HepG2 (cell line): Measurements from ENCODE around the gene TIMM17A.

Source experiments
- AHR ChIP-seq: IDR thresholded peaks from 2 replicates; pipeline ENCODE4 v1.6.1; 2018; ENCODE audit warnings: missing genetic modification reagents, missing compliant biosample characterization
- BRCA1 ChIP-seq: sonication (generic); formaldehyde crosslinking; IDR thresholded peaks from 2 replicates; pipeline ENCODE4 v1.4.0; 2020; ENCODE audit warnings: missing genetic modification reagents
- CBX5 ChIP-seq: sonication (generic); formaldehyde crosslinking; IDR thresholded peaks from 2 replicates; pipeline ENCODE4 v1.4.0; 2020; ENCODE audit warnings: missing genetic modification reagents, borderline replicate concordance
- CTCF ChIP-seq: sonication (generic); formaldehyde crosslinking; IDR thresholded peaks from 2 replicates; pipeline ENCODE4 v1.5.0; 2020; ENCODE audit warnings: mild to moderate bottlenecking, missing genetic modification reagents, moderate library complexity
- JUN ChIP-seq: sonication (generic); formaldehyde crosslinking; IDR thresholded peaks from 2 replicates; pipeline ENCODE4 v1.4.0; 2020; ENCODE audit warnings: mild to moderate bottlenecking, missing genetic modification reagents
- POLR2A ChIP-seq, 2 experiments: IDR thresholded peaks; 2 replicates each; pipeline ENCODE4 v1.6.1; 2011; ENCODE audit warnings: low read depth in 2 of 2, low read length in 2 of 2, mild to moderate bottlenecking in 1 of 2, moderate library complexity in 1 of 2; ENCODE audit not compliant: insufficient read depth in 1 of 2
- SP1 ChIP-seq, 2 experiments: fragments of 450-650 bp in 1 of 2; sonication (generic) in 1 of 2; formaldehyde crosslinking in 1 of 2; IDR thresholded peaks; 2 replicates each; pipeline versions ENCODE4 v1.4.0 to v1.6.1; 2016 to 2020; ENCODE audit warnings: missing genetic modification reagents in 1 of 2
- SP4 ChIP-seq: sonication (generic); formaldehyde crosslinking; IDR thresholded peaks from 2 replicates; pipeline ENCODE4 v1.8.1; 2023; ENCODE audit warnings: mild to moderate bottlenecking, missing genetic modification reagents
- SRF ChIP-seq: IDR thresholded peaks from 2 replicates; pipeline ENCODE4 v1.6.1; 2011; ENCODE audit warnings: mild to moderate bottlenecking, low read depth, low read length, moderate library complexity
- TEAD2 ChIP-seq: sonication (generic); formaldehyde crosslinking; IDR thresholded peaks from 2 replicates; pipeline ENCODE4 v1.9.0; 2021; ENCODE audit warnings: missing genetic modification reagents
- ZNF703 ChIP-seq: sonication (generic); formaldehyde crosslinking; IDR thresholded peaks from 2 replicates; pipeline ENCODE4 v1.5.1; 2020; ENCODE audit warnings: missing genetic modification reagents, mild to moderate bottlenecking, moderate library complexity, borderline replicate concordance
- TF ChIP-seq, protein P1 (sequence below), 2 experiments: IDR thresholded peaks; 2 replicates each; pipeline ENCODE4 v1.6.1; 2011 to 2012; ENCODE audit warnings: low read length in 2 of 2, borderline replicate concordance in 1 of 2, low read depth in 1 of 2, mild to moderate bottlenecking in 1 of 2, moderate library complexity in 1 of 2
- TF ChIP-seq, protein P2 (sequence below), 2 experiments: sonication (generic) in 1 of 2; formaldehyde crosslinking in 1 of 2; IDR thresholded peaks; 2 replicates each; pipeline versions ENCODE4 v1.5.1 to v1.6.1; 2011 to 2020; ENCODE audit warnings: borderline replicate concordance in 1 of 2, low read depth in 1 of 2, low read length in 1 of 2, mild to moderate bottlenecking in 1 of 2, missing genetic modification reagents in 1 of 2, moderate library complexity in 1 of 2

DNA sequence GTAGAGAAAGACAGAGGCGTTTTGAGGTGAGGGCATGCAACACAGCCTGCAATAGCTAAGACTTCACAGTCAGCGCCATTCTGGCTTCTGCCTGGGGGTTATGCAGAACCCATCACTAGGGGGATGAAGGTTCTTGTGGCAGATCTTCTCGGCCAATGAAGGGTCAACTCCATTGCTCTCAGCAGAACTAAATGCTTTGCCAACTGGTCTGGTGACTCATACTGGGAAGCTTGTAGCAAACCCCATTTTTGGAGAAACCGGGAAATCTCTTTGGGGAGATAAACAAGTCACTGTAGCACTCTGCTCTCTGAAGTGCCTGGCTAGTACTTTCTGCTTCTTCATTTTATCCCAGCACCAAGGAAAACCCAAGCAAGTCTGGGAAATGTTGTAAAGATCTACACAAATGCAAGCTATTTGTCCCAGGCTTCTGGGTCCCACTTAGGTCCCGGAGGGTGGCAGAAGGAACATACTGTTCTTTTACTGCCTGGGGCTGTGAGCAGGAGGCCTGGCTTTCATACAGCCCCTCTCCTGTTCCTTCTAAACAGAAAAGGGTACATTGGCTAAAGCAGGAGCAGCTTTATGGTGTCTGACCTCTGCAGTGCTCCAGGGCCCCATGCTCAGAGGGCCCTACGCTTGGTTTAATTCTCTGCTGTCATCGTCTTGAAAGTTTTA is 37.8 kb upstream of the TIMM17A start:
- no peak for TF ChIP-seq SRF
- no peak for TF ChIP-seq CBX5 (CRISPR knock-in tag)
- TF ChIP-seq SP1 (IDR thresholded peaks at IDR 0.05): no peak
- TF ChIP-seq SP1 (CRISPR knock-in tag; IDR thresholded peaks at IDR 0.05): no peak
- TF ChIP-seq POLR2A (IDR thresholded peaks at IDR 0.05; ENCODE audit: insufficient read depth in 1 of 2, low read depth in 2 of 2, low read length in 2 of 2): no peak
- TF ChIP-seq, protein P1, sequence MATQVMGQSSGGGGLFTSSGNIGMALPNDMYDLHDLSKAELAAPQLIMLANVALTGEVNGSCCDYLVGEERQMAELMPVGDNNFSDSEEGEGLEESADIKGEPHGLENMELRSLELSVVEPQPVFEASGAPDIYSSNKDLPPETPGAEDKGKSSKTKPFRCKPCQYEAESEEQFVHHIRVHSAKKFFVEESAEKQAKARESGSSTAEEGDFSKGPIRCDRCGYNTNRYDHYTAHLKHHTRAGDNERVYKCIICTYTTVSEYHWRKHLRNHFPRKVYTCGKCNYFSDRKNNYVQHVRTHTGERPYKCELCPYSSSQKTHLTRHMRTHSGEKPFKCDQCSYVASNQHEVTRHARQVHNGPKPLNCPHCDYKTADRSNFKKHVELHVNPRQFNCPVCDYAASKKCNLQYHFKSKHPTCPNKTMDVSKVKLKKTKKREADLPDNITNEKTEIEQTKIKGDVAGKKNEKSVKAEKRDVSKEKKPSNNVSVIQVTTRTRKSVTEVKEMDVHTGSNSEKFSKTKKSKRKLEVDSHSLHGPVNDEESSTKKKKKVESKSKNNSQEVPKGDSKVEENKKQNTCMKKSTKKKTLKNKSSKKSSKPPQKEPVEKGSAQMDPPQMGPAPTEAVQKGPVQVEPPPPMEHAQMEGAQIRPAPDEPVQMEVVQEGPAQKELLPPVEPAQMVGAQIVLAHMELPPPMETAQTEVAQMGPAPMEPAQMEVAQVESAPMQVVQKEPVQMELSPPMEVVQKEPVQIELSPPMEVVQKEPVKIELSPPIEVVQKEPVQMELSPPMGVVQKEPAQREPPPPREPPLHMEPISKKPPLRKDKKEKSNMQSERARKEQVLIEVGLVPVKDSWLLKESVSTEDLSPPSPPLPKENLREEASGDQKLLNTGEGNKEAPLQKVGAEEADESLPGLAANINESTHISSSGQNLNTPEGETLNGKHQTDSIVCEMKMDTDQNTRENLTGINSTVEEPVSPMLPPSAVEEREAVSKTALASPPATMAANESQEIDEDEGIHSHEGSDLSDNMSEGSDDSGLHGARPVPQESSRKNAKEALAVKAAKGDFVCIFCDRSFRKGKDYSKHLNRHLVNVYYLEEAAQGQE (IDR thresholded peaks at IDR 0.05; ENCODE audit: borderline replicate concordance in 1 of 2, low read depth in 1 of 2, low read length in 2 of 2): no peak
- TF ChIP-seq, protein P2, sequence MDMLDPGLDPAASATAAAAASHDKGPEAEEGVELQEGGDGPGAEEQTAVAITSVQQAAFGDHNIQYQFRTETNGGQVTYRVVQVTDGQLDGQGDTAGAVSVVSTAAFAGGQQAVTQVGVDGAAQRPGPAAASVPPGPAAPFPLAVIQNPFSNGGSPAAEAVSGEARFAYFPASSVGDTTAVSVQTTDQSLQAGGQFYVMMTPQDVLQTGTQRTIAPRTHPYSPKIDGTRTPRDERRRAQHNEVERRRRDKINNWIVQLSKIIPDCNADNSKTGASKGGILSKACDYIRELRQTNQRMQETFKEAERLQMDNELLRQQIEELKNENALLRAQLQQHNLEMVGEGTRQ (IDR thresholded peaks at IDR 0.05; ENCODE audit: low read depth, low read length): no peak
- TF ChIP-seq, protein P2 (CRISPR knock-in tag; IDR thresholded peaks at IDR 0.05; ENCODE audit: borderline replicate concordance): no peak
- TF ChIP-seq CTCF (CRISPR knock-in tag): no peak
- TF ChIP-seq JUN: no peak
- no peak for TF ChIP-seq AHR
- TF ChIP-seq SP4 (CRISPR knock-in tag): no peak
- TF ChIP-seq BRCA1 (CRISPR knock-in tag): no peak
- no peak for TF ChIP-seq ZNF703 (CRISPR knock-in tag)
- TF ChIP-seq TEAD2: no peak
